ENCODE data around the gene CCDC6.

DNA sequence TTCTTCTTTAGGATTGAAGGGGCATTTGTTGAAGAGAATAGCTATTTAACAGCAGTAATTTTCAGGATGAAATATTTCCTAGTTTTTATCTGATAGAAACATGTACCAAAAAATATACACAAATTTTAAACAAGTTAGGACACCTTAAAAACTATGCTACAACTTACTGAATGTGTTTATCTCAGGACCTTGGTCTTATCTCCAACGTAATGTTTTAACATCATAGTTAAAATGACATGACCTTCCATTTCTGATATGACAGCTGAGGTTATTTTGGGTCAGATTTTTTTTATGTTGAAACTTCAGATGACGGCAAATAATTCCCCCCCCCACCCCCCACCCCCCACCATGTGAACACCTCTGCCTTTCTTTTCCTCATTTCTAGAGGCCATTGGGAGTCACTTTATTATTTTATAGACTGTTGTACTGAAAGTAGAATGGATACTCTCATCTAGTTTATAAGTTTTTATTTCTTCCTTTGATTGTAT, 161.1 kb downstream of the CCDC6 start:
- TF ChIP-seq CTCF (IDR thresholded peaks at IDR 0.05; ENCODE audit: low read depth, low read length), result no peak
- no peak for TF ChIP-seq POLR2A (IDR thresholded peaks at IDR 0.05; ENCODE audit: extremely low read depth, insufficient read length)
- TF ChIP-seq MYC (IDR thresholded peaks at IDR 0.05; ENCODE audit: low read depth, low read length), result no peak
- no peak for TF ChIP-seq MAX (IDR thresholded peaks at IDR 0.05; ENCODE audit: low read depth, low read length)
